Daoy (cell line): ENCODE measurements around the gene KIAA0930. TPM values are rescaled to one million over a fixed set of nuclear protein-coding genes. Genes with fewer than 3 reads are reported as not detected.
"Not testable (repeated sequence)": the region's sequence is repeated elsewhere in the genome, so short reads cannot be mapped to it uniquely, and the experiment has no call there.

Source experiments
- DNase-seq: peaks from one replicate; pipeline ENCODE4 v3.0.0-alpha.2; 2015; ENCODE audit warnings: low read depth
- total RNA-seq: library from RNA; depleted of rRNA; stranded (reverse); fragments of >200 nt; shearing (Covaris generic); gene quantifications from 2 replicates; pipeline ENCODE4 v1.2.3, GENCODE V29; 2014

KIAA0930 gene
- total RNA-seq, 1 experiment from 2014 or later = 89.0 TPM

- DNase-seq = peak; percentile 96
Observed at GRCh38 chr22:45200860-45201511, 39.7 kb downstream of the KIAA0930 start.

GRCh38 chr22:45200230-45200629 is 40.5 kb downstream of the KIAA0930 start:
- no peak for DNase-seq

- no peak for DNase-seq
Observed at GRCh38 chr22:45199723-45200122, 41.0 kb downstream of the KIAA0930 start.

GRCh38 chr22:45198463-45198795 is 42.3 kb downstream of the KIAA0930 start:
- DNase-seq = no peak

- DNase-seq = no peak
Observed at GRCh38 chr22:45197606-45198462, 42.9 kb downstream of the KIAA0930 start.

GRCh38 chr22:45196926-45197605 is 43.6 kb downstream of the KIAA0930 start:
- DNase-seq = no peak

GRCh38 chr22:45196308-45196707 is 44.4 kb downstream of the KIAA0930 start:
- DNase-seq = no peak

- no peak for DNase-seq
Observed at GRCh38 chr22:45195616-45196015, 45.1 kb downstream of the KIAA0930 start.

GRCh38 chr22:45194686-45195085 is 46.0 kb downstream of the KIAA0930 start:
- DNase-seq = no peak

GRCh38 chr22:45192701-45193187 is 48.0 kb downstream of the KIAA0930 start:
- DNase-seq = no peak

- DNase-seq = not testable (repeated sequence)
Observed at GRCh38 chr22:45191746-45192145, 48.9 kb downstream of the KIAA0930 start.

GRCh38 chr22:45190202-45190872 is 50.4 kb downstream of the KIAA0930 start:
- no peak for DNase-seq

- DNase-seq = no peak
Observed at GRCh38 chr22:45188779-45189178, 51.9 kb downstream of the KIAA0930 start.

GRCh38 chr22:45187891-45188290 is 52.8 kb downstream of the KIAA0930 start:
- DNase-seq = no peak

- no peak for DNase-seq
Observed at GRCh38 chr22:45185718-45186514, 54.8 kb downstream of the KIAA0930 start.

GRCh38 chr22:45183974-45184373 is 56.7 kb downstream of the KIAA0930 start:
- DNase-seq = no peak

- no peak for DNase-seq
Observed at GRCh38 chr22:45181766-45182165, 58.9 kb downstream of the KIAA0930 start.

GRCh38 chr22:45181240-45181639 is 59.5 kb downstream of the KIAA0930 start:
- DNase-seq = no peak

- DNase-seq = no peak
Observed at GRCh38 chr22:45180146-45180679, 60.5 kb downstream of the KIAA0930 start.

GRCh38 chr22:45179276-45180049 is 61.2 kb downstream of the KIAA0930 start:
- no peak for DNase-seq
